LNCAP (cell line): ENCODE measurements around the gene TOM1L1.

Experiments
- TF ChIP-seq, protein P1 (sequence below): fragments of 450-650 bp; IDR thresholded peaks from 2 replicates; pipeline ENCODE4 v1.5.1; 2017; ENCODE audit warnings: mild to moderate bottlenecking

TOM1L1 gene

GRCh38 chr17:54899721-54900456 is 763 bp upstream of the TOM1L1 start:
- TF ChIP-seq, protein P1, sequence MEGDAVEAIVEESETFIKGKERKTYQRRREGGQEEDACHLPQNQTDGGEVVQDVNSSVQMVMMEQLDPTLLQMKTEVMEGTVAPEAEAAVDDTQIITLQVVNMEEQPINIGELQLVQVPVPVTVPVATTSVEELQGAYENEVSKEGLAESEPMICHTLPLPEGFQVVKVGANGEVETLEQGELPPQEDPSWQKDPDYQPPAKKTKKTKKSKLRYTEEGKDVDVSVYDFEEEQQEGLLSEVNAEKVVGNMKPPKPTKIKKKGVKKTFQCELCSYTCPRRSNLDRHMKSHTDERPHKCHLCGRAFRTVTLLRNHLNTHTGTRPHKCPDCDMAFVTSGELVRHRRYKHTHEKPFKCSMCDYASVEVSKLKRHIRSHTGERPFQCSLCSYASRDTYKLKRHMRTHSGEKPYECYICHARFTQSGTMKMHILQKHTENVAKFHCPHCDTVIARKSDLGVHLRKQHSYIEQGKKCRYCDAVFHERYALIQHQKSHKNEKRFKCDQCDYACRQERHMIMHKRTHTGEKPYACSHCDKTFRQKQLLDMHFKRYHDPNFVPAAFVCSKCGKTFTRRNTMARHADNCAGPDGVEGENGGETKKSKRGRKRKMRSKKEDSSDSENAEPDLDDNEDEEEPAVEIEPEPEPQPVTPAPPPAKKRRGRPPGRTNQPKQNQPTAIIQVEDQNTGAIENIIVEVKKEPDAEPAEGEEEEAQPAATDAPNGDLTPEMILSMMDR = no peak

DNA sequence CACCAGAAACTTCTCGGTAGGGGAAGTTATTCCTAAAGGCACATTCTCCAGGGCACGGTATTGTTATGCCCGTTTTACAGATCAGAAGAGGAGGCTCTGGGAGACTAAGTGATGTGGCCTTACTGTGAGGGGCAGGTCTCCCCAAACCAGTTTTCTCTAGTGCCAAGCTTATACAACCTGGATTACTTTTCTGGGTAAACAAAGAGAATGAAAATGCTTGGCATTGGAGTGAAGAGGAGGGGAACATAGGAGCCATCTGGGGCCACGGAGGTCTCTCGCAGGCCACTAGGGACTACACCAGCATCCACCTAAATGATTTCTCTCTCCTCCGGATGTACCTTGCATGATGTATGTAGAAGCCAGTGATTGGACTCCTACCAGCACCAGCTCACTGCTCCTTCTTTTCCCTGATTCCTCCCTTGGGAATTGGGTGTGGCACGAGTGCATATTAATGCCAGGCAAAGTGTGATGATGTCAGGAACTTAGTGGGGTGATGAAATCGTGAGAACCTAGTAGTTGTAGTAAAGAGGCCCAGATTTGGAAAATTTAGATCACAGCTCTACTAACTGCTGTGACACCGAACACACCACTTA is 674 bp downstream of the TOM1L1 start:
- TF ChIP-seq, protein P1 = no peak

GRCh38 chr17:54902017-54902416 is 1.4 kb downstream of the TOM1L1 start:
- TF ChIP-seq, protein P1 = no peak

DNA sequence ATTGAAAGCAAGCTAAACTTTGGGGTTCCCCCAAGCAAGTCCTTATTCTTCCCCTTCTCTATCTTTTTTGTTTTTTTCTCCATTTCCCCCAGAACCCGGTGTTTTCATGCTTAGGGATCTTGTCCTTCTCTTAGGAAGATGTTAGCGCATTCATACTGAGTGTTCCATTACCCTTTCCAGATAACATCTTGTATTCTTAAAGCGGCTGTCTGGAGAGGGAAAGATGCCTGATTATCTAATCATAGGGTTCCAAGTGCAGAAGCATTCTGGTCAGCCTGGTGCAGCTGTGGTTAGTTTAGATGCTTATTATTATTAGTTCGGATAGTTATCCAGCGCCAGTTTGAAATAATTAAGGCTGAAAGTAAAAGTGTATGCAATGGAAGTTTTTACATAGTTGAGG is 2.0 kb downstream of the TOM1L1 start:
- TF ChIP-seq, protein P1 = no peak

DNA sequence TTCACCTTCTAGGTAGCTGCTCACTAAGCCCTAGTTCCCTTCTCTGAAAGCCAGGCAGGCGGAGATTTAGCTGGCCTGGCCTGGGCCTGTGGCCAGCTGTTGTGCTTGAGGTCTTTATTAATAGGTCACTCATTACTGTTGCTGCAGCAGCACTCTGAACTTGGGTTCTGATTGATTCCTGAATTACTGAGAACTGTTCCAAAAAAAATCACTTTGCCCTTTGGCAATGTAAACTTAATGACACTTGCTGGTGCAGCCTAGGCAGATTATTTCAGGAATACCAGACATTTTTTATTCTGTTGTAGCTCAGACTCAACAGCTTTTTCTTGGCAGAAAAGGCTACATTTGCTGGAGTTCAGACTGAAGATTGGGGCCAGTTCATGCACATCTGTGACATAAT is 2.7 kb downstream of the TOM1L1 start:
- TF ChIP-seq, protein P1 = no peak

- TF ChIP-seq, protein P1 = no peak
Measured at GRCh38 chr17:54906683-54907082, 6.0 kb downstream of the TOM1L1 start.

- TF ChIP-seq, protein P1 = no peak
Measured at GRCh38 chr17:54907376-54907775, 6.7 kb downstream of the TOM1L1 start.
